Heart left ventricle (tissue), 16 donors: ENCODE results near the gene OR14C36. TPM values are rescaled to one million over a fixed set of nuclear protein-coding genes. Genes with fewer than 3 reads are reported as not detected.

ENCODE experiments used
- ATAC-seq, 4 donors: fragments of 200-7000 bp; cut with Tn5 transposase; one replicate each; pipeline ENCODE4 v1.9.1; 2020 to 2022; ENCODE audit warnings: moderate library complexity in 4 of 4, mild to moderate bottlenecking in 3 of 4, moderate number of reproducible peaks in 1 of 4
- DNase-seq, 5 donors: peaks; one replicate each; pipeline ENCODE4 v3.0.0-alpha.2; 2020
- H3K27ac ChIP-seq, 12 donors: fragments of 200-600 bp; sonication (generic) in 4 of 12; one replicate each; pipeline versions ENCODE4 v1.5.0 to v1.8.0; 2016 to 2022; ENCODE audit warnings: mild to moderate bottlenecking in 2 of 12
- H3K27me3 ChIP-seq, 9 donors: fragments of 200-600 bp; sonication (generic) in 2 of 9; one replicate each; pipeline versions ENCODE4 v1.5.1 to v1.8.0; 2016 to 2022; ENCODE audit warnings: mild to moderate bottlenecking in 3 of 9
- H3K36me3 ChIP-seq, 9 donors: fragments of 200-600 bp; sonication (generic) in 2 of 9; one replicate each; pipeline versions ENCODE4 v1.5.0 to v1.8.0; 2018 to 2022; ENCODE audit warnings: mild to moderate bottlenecking in 2 of 9
- H3K4me1 ChIP-seq, 12 donors: fragments of 200-600 bp; sonication (generic) in 4 of 12; one replicate each; pipeline versions ENCODE4 v1.5.0 to v1.8.0; 2016 to 2022; ENCODE audit warnings: mild to moderate bottlenecking in 3 of 12
- H3K4me3 ChIP-seq, 12 donors: fragments of 200-600 bp; sonication (generic) in 4 of 12; one replicate each; pipeline versions ENCODE4 v1.5.0 to v1.8.0; 2017 to 2022; ENCODE audit warnings: mild to moderate bottlenecking in 9 of 12, moderate library complexity in 4 of 12
- H3K9me3 ChIP-seq, 12 donors: fragments of 200-600 bp; sonication (generic) in 4 of 12; one replicate each; pipeline versions ENCODE4 v1.5.0 to v1.8.0; 2016 to 2022; ENCODE audit warnings: mild to moderate bottlenecking in 1 of 12
- CTCF ChIP-seq, 12 donors: fragments of 200-600 bp; sonication (generic) in 4 of 12; IDR thresholded peaks; one replicate each; pipeline versions ENCODE4 v1.5.0 to v1.8.0; 2018 to 2022; ENCODE audit warnings: antibody characterized with exemption in 12 of 12, mild to moderate bottlenecking in 5 of 12
- POLR2A ChIP-seq, 2 donors: fragments of 450-650 bp; IDR thresholded peaks; one replicate each; pipeline ENCODE4 v1.6.1; 2017; ENCODE audit warnings: antibody characterized with exemption in 2 of 2, mild to moderate bottlenecking in 2 of 2, moderate library complexity in 2 of 2
- WGBS, 4 donors: extraction: QIAGEN DNeasy Blood & Tissue Kit in 2 of 4; methylation state at CpG; one replicate each; pipeline versions ENCODE4 v1.1.5 to v1.1.7; 2013 to 2018; 5-methylcytosine and 5-hydroxymethylcytosine counted together
- intact Hi-C, 10 donors: fragments of 100-400 bp; cut with DNase I; formaldehyde crosslinking; loops; one replicate each; pipeline versions ENCODE4 v1.11.1 to v1.14.2; 2022
- polyA plus RNA-seq, 2 donors: library from polyadenylated mRNA; stranded (reverse); fragments of 200-250 nt; gene quantifications; one replicate each; pipeline ENCODE4 v1.2.3, GENCODE V29; 2013
- total RNA-seq, 9 donors: library from RNA; depleted of rRNA in 2 of 9; stranded (reverse); fragments of >200 nt in 2 of 9; fragmentation: NEBNext Ultra II Directional in 3 of 9; extraction: Animal tissue kit (Norgen Biotek cat#: 25700) in 3 of 9; gene quantifications; one replicate each; pipeline versions ENCODE4 v1.1.0 to v1.2.4, GENCODE V29; 2016 to 2023
- donor health status: ischemic (EF 13 %, LVEDD 7.1; RV severe dilation, severe dysfunction).
- donor health status: healthy with polysubstance abuse.
- donor health status: DM: no; HTN: yes; CAD: no.
- donor health status: DM: no; HTN: no; CAD: no.
- donor health status: ischemic (EF 25% LVEDD 6.9; RV normal size, moderate dysfunction).
- donor health status: ischemic (EF 25% LVEDD 5.7; RV mildly dilated, moderate dysfunction).
- donor health status: healthy.
- donor health status: DM: yes; HTN: yes; CAD: no.
- donor health status: ischemic (EF 35%, LVEDD 5.7; RV mildly dilated, moderate dysfunction).
- donor health status: nonischemic (EF 11% LVEDD 7.7; RV severe dilation, severe dysfunction).
- donor health status: DM: yes; HTN: yes; CAD: no.
- donor health status: PGD.
- donor health status: ischemic (EF 29% LVEDD 5.4; RV normal size, mild dysfunction).
- donor health status: nonischemic (EF 23%, LVEDD 6.1; RV moderate dilation, normal function).

The OR14C36 gene
- total and polyA plus RNA-seq, 11 donors = not detected

GRCh38 chr1:248376916-248377315, 28.3 kb downstream of the OR14C36 start:
- intact Hi-C loops = no loop called here
- TF ChIP-seq CTCF (IDR thresholded peaks at IDR 0.05) (no peak), POLR2A (IDR thresholded peaks at IDR 0.05) (no peak)
- H3K9me3 ChIP-seq = peaks cover 0 to 2% (median 0%) of the 10 kb centered on the region in 12 donors
- H3K27me3 ChIP-seq = no peaks in the 10 kb centered on the region
- ATAC-seq (no peak), DNase-seq (no peak)
- 42 to 65% (median 58%) methylated on average over 3 of the region's 3 CpGs for WGBS, 4 donors
- H3K4me1 ChIP-seq = no peaks in the 10 kb centered on the region
- H3K36me3 ChIP-seq = no peaks in the 10 kb centered on the region
- no peak overlapping the region for H3K27ac ChIP-seq
- H3K4me3 ChIP-seq = no peak overlapping the region

- ATAC-seq (no peak), DNase-seq (no peak)
- 79 to 87% (median 83%) methylated on average over 3 of the region's 3 CpGs for WGBS, 4 donors
- no peak overlapping the region for H3K4me3 ChIP-seq
- H3K27me3 ChIP-seq = no peaks in the 10 kb centered on the region
- H3K36me3 ChIP-seq = no peaks in the 10 kb centered on the region
- intact Hi-C loops = no loop called here
- no peak overlapping the region for H3K27ac ChIP-seq
- no peaks in the 10 kb centered on the region for H3K9me3 ChIP-seq
- TF ChIP-seq CTCF (IDR thresholded peaks at IDR 0.05) (no peak), POLR2A (IDR thresholded peaks at IDR 0.05) (no peak)
- H3K4me1 ChIP-seq = no peaks in the 10 kb centered on the region
Observed at GRCh38 chr1:248380854-248381253, 32.3 kb downstream of the OR14C36 start.

- Histone ChIP-seq H3K9me3 (no peaks in the 10 kb centered on the region), H3K36me3 (no peaks in the 10 kb centered on the region), H3K27ac (no peak overlapping the region), H3K4me3 (no peak overlapping the region), H3K4me1 (no peaks in the 10 kb centered on the region), H3K27me3 (no peaks in the 10 kb centered on the region)
- intact Hi-C loops = no loop called here
- ATAC-seq (no peak), DNase-seq (no peak)
- 46 to 62% (median 53%) methylated on average over 2 of the region's 2 CpGs for WGBS, 4 donors
- no peak for TF ChIP-seq POLR2A (IDR thresholded peaks at IDR 0.05)
- TF ChIP-seq CTCF (IDR thresholded peaks at IDR 0.05) = no peak
Observed at GRCh38 chr1:248388426-248388825, 39.9 kb downstream of the OR14C36 start.

GRCh38 chr1:248393050-248393449, 44.5 kb downstream of the OR14C36 start:
- intact Hi-C loops = no loop called here
- 22 to 52% (median 33%) methylated on average over 2 of the region's 2 CpGs for WGBS, 4 donors
- H3K27ac ChIP-seq = no peak overlapping the region
- no peaks in the 10 kb centered on the region for H3K36me3 ChIP-seq
- DNase-seq (no peak), ATAC-seq (no peak)
- H3K9me3 ChIP-seq = peaks cover 0 to 5% (median 0%) of the 10 kb centered on the region in 12 donors
- TF ChIP-seq CTCF (IDR thresholded peaks at IDR 0.05) = no peak
- TF ChIP-seq POLR2A (IDR thresholded peaks at IDR 0.05) = no peak
- H3K27me3 ChIP-seq = no peaks in the 10 kb centered on the region
- no peaks in the 10 kb centered on the region for H3K4me1 ChIP-seq
- no peak overlapping the region for H3K4me3 ChIP-seq

Other genes starting within 250 kb of the OR14C36 start
- not detected for gene OR2M5, start 203.6 kb upstream of the OR14C36 start, total RNA-seq
- not detected for gene OR2M5, start 203.6 kb upstream of the OR14C36 start, polyA plus RNA-seq
- gene OR2M2, start 174.0 kb upstream of the OR14C36 start, total RNA-seq = not detected
- not detected for gene OR2M2, start 174.0 kb upstream of the OR14C36 start, polyA plus RNA-seq
- gene OR2M3, start 151.5 kb upstream of the OR14C36 start, total RNA-seq = not detected
- not detected for gene OR2M3, start 151.5 kb upstream of the OR14C36 start, polyA plus RNA-seq
- gene OR2M4, start 117.4 kb upstream of the OR14C36 start, total RNA-seq = not detected
- not detected for gene OR2M4, start 117.4 kb upstream of the OR14C36 start, polyA plus RNA-seq
- gene OR2T33, start 70.8 kb upstream of the OR14C36 start, total RNA-seq = not detected
- gene OR2T33, start 70.8 kb upstream of the OR14C36 start, polyA plus RNA-seq = not detected
- gene OR2T12, start 45.4 kb upstream of the OR14C36 start, total RNA-seq = not detected
- not detected for gene OR2T12, start 45.4 kb upstream of the OR14C36 start, polyA plus RNA-seq
- not detected for gene OR2M7, start 24.2 kb upstream of the OR14C36 start, total RNA-seq
- not detected for gene OR2M7, start 24.2 kb upstream of the OR14C36 start, polyA plus RNA-seq
- not detected for gene OR2T4, start 12.9 kb downstream of the OR14C36 start, total RNA-seq
- gene OR2T4, start 12.9 kb downstream of the OR14C36 start, polyA plus RNA-seq = not detected
- not detected for gene OR2T6, start 27.0 kb downstream of the OR14C36 start, total RNA-seq
- gene OR2T6, start 27.0 kb downstream of the OR14C36 start, polyA plus RNA-seq = not detected
- gene OR2T1, start 54.3 kb downstream of the OR14C36 start, total RNA-seq = not detected
- not detected for gene OR2T1, start 54.3 kb downstream of the OR14C36 start, polyA plus RNA-seq
- gene OR2T2, start 96.9 kb downstream of the OR14C36 start, total RNA-seq = not detected
- gene OR2T2, start 96.9 kb downstream of the OR14C36 start, polyA plus RNA-seq = not detected
- gene OR2T3, start 124.6 kb downstream of the OR14C36 start, total RNA-seq = not detected
- gene OR2T3, start 124.6 kb downstream of the OR14C36 start, polyA plus RNA-seq = not detected
- not detected for gene OR2T5, start 139.8 kb downstream of the OR14C36 start, total RNA-seq
- gene OR2T5, start 139.8 kb downstream of the OR14C36 start, polyA plus RNA-seq = not detected
- not detected for gene OR2G6, start 159.3 kb downstream of the OR14C36 start, total RNA-seq
- not detected for gene OR2G6, start 159.3 kb downstream of the OR14C36 start, polyA plus RNA-seq
- gene OR2T29, start 214.0 kb downstream of the OR14C36 start, total RNA-seq = not detected
- gene OR2T29, start 214.0 kb downstream of the OR14C36 start, polyA plus RNA-seq = not detected
- not detected for gene OR2T34, start 226.0 kb downstream of the OR14C36 start, total RNA-seq
- gene OR2T34, start 226.0 kb downstream of the OR14C36 start, polyA plus RNA-seq = not detected
- gene OR2T10, start 248.9 kb downstream of the OR14C36 start, total RNA-seq = not detected
- gene OR2T10, start 248.9 kb downstream of the OR14C36 start, polyA plus RNA-seq = not detected